ENCODE results near the gene ZNF486.
"Not testable (repeated sequence)": the region's sequence is repeated elsewhere in the genome, so short reads cannot be mapped to it uniquely, and the experiment has no call there.

GRCh38 chr19:20248258-20248657, 81.2 kb downstream of the ZNF486 start:
- not testable (repeated sequence) for TF ChIP-seq EP300, CTCF (IDR thresholded peaks at IDR 0.05)
